ENCODE measurements around the gene QRFP. TPM values are rescaled to one million over a fixed set of nuclear protein-coding genes. Genes with fewer than 3 reads are reported as not detected.

The QRFP gene
- polyA plus RNA-seq, 1 of the 3 experiments (the other 2 are of a cell fraction) = not detected

DNA sequence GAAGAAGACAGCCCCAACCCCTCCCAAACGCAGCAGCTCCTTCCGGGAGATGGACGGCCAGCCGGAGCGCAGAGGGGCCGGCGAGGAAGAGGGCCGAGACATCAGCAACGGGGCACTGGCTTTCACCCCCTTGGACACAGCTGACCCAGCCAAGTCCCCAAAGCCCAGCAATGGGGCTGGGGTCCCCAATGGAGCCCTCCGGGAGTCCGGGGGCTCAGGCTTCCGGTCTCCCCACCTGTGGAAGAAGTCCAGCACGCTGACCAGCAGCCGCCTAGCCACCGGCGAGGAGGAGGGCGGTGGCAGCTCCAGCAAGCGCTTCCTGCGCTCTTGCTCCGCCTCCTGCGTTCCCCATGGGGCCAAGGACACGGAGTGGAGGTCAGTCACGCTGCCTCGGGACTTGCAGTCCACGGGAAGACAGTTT is 12.5 kb downstream of the QRFP start:
- no peak overlapping the region for H3K9ac ChIP-seq
- H3F3A ChIP-seq (replicated peaks; ENCODE audit: insufficient read depth) = no peaks in the 10 kb centered on the region
- POLR2A ChIA-PET = no interaction called here
- no peak overlapping the region for H3K4me3 ChIP-seq (ENCODE audit: low read depth in 2 of 2, low read length in 1 of 2)
- peaks cover 32% of the 10 kb centered on the region; the same call in 1 of the 2 replicates for H3K79me2 ChIP-seq (ENCODE audit: insufficient read depth)
- no peaks in the 10 kb centered on the region for H3K4me1 ChIP-seq (ENCODE audit: control insufficient read depth in 1 of 2, insufficient read depth in 2 of 2, low read depth in 1 of 2, low read length in 1 of 2)
- no peaks in the 10 kb centered on the region for H3K9me3 ChIP-seq
- CTCF ChIA-PET = interaction anchor here (1.8 to 3.9 kb wide), 3 partner anchors 14 to 162 kb away, joined by 4 to 17 read pairs (median 5); no protein-coding TSS in a partner anchor
- TF ChIP-seq POLR2AphosphoS5 (IDR thresholded peaks at IDR 0.05; ENCODE audit: low read depth, low read length) (no peak), RAD21 (IDR thresholded peaks at IDR 0.05; ENCODE audit: low read length) (no peak), FOXM1 (IDR thresholded peaks at IDR 0.05; ENCODE audit: low read depth) (no peak), NFIC (IDR thresholded peaks at IDR 0.05; ENCODE audit: borderline replicate concordance) (no peak)
- peaks cover 49 to 89% of the 10 kb centered on the region in 2 experiments for H3K36me3 ChIP-seq (replicated peaks in 1 of 2; ENCODE audit: control insufficient read depth in 1 of 2, insufficient read depth in 2 of 2, low read length in 1 of 2)
- WGBS (ENCODE audit: low lambda C conversion rate) = 88% methylated on average over 10 of the region's 25 CpGs
- no peak overlapping the region for H3K4me2 ChIP-seq
- H3K27ac ChIP-seq (ENCODE audit: low read depth in 2 of 2, low read length in 1 of 2) = no peak overlapping the region
- no peaks in the 10 kb centered on the region for H3K9me2 ChIP-seq
- peaks cover 39% of the 10 kb centered on the region for H4K20me1 ChIP-seq (ENCODE audit: insufficient read depth)
- H3K27me3 ChIP-seq (ENCODE audit: insufficient read depth) = no peaks in the 10 kb centered on the region
- no peak for DNase-seq
- H2AFZ ChIP-seq (ENCODE audit: low read depth) = no peak overlapping the region

DNA sequence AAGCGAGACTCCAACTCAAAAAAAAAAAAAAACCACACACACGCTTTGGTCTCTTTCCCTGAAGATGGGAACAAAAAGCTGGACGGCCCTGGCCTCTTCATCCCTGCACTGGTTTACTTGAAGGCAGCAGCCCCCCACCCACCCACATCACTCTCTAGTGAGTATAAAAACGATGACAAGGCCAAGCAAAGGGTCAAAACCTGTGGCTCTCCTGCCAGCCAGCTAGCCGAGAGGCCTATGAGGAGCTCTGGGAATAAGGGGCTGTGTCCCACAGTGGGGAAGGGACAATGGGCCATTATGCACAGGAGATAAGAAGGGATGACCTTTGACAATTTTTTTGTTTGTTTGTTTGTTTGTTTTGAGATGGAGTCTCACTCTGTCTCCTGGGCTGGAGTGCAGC is 13.1 kb downstream of the QRFP start:
- POLR2A ChIA-PET = no interaction called here
- Histone ChIP-seq H3K27ac (ENCODE audit: low read depth in 2 of 2, low read length in 1 of 2) (no peak overlapping the region), H3K9me3 (no peaks in the 10 kb centered on the region), H3F3A (replicated peaks; ENCODE audit: insufficient read depth) (no peaks in the 10 kb centered on the region), H3K9me2 (no peaks in the 10 kb centered on the region), H3K4me3 (ENCODE audit: low read depth in 2 of 2, low read length in 1 of 2) (no peak overlapping the region), H3K4me1 (ENCODE audit: control insufficient read depth in 1 of 2, insufficient read depth in 2 of 2, low read depth in 1 of 2, low read length in 1 of 2) (no peaks in the 10 kb centered on the region), H4K20me1 (ENCODE audit: insufficient read depth) (peaks cover 34% of the 10 kb centered on the region), H3K9ac (no peak overlapping the region), H2AFZ (ENCODE audit: low read depth) (no peak overlapping the region), H3K36me3 (replicated peaks in 1 of 2; ENCODE audit: control insufficient read depth in 1 of 2, insufficient read depth in 2 of 2, low read length in 1 of 2) (peaks cover 47 to 89% of the 10 kb centered on the region in 2 experiments), H3K27me3 (ENCODE audit: insufficient read depth) (no peaks in the 10 kb centered on the region), H3K4me2 (no peak overlapping the region), H3K79me2 (ENCODE audit: insufficient read depth) (peaks cover 32% of the 10 kb centered on the region; the same call in 1 of the 2 replicates)
- 92% methylated on average over 5 of the region's 5 CpGs for WGBS (ENCODE audit: low lambda C conversion rate)
- no peak for DNase-seq
- CTCF ChIA-PET = interaction anchor here (1.8 to 3.9 kb wide), 3 partner anchors 13 to 163 kb away, joined by 4 to 17 read pairs (median 5); no protein-coding TSS in a partner anchor
- TF ChIP-seq, protein P1, sequence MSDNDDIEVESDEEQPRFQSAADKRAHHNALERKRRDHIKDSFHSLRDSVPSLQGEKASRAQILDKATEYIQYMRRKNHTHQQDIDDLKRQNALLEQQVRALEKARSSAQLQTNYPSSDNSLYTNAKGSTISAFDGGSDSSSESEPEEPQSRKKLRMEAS (IDR thresholded peaks at IDR 0.05; ENCODE audit: low read depth) = no peak
- no peak for TF ChIP-seq MEF2A (IDR thresholded peaks at IDR 0.05; ENCODE audit: borderline replicate concordance, low read depth)
- TF ChIP-seq YY1 (IDR thresholded peaks at IDR 0.05; ENCODE audit: low read depth) = no peak
- TF ChIP-seq TAF1 (IDR thresholded peaks at IDR 0.05; ENCODE audit: borderline replicate concordance, low read depth, low read length) = no peak
- no peak for TF ChIP-seq GATA2 (CRISPR knock-in tag; IDR thresholded peaks at IDR 0.05)
- no peak for TF ChIP-seq GABPA (IDR thresholded peaks at IDR 0.05; ENCODE audit: low read depth)
- TF ChIP-seq, protein P2, sequence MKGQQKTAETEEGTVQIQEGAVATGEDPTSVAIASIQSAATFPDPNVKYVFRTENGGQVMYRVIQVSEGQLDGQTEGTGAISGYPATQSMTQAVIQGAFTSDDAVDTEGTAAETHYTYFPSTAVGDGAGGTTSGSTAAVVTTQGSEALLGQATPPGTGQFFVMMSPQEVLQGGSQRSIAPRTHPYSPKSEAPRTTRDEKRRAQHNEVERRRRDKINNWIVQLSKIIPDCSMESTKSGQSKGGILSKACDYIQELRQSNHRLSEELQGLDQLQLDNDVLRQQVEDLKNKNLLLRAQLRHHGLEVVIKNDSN (IDR thresholded peaks at IDR 0.05; ENCODE audit: borderline replicate concordance, low read depth) = no peak

DNA sequence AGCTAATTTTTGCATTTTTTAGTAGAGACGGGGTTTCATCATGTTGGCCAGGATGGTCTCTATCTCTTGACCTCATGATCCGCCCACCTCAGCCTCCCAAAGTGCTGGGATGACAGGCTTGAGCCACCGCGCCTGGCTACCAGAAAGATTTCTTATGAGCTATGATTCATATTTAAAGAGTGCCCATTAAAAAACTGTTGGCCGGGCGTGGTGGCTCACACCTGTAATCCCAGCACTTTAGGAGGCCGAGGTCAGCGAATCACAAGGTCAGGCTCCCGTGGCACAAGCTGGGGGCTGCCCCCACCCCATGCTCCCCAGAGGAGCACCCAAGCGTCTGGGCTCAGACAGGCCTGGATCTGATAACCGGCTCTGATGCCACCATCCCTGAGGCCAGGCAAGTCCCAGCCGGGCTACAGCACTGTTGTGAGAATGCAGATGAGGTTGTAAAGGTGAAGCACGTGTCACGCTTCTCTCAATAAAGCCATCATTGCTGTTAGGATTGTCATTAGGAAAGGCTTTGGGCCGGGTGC is 13.9 kb downstream of the QRFP start:
- ChIA-PET POLR2A (no interaction called here), CTCF (interaction anchor here (1.9 to 3.9 kb wide), 2 partner anchors 12 to 16 kb away, joined by 4 to 17 read pairs; no protein-coding TSS in a partner anchor)
- peaks cover 27% of the 10 kb centered on the region for H4K20me1 ChIP-seq (ENCODE audit: insufficient read depth)
- no peaks in the 10 kb centered on the region for H3F3A ChIP-seq (replicated peaks; ENCODE audit: insufficient read depth)
- no peaks in the 10 kb centered on the region for H3K9me3 ChIP-seq
- no peaks in the 10 kb centered on the region for H3K4me1 ChIP-seq (ENCODE audit: control insufficient read depth in 1 of 2, insufficient read depth in 2 of 2, low read depth in 1 of 2, low read length in 1 of 2)
- H3K36me3 ChIP-seq (replicated peaks in 1 of 2; ENCODE audit: control insufficient read depth in 1 of 2, insufficient read depth in 2 of 2, low read length in 1 of 2) = peaks cover 52 to 86% of the 10 kb centered on the region in 2 experiments
- H3K79me2 ChIP-seq (ENCODE audit: insufficient read depth) = peaks cover 32% of the 10 kb centered on the region; the same call in 1 of the 2 replicates
- no peaks in the 10 kb centered on the region for H3K9me2 ChIP-seq
- WGBS (ENCODE audit: low lambda C conversion rate) = 94% methylated on average over 12 of the region's 15 CpGs
- no peak overlapping the region for H3K9ac ChIP-seq
- DNase-seq = no peak
- H3K27me3 ChIP-seq (ENCODE audit: insufficient read depth) = no peaks in the 10 kb centered on the region
- H3K4me2 ChIP-seq = no peak overlapping the region
- H3K4me3 ChIP-seq (ENCODE audit: low read depth in 2 of 2, low read length in 1 of 2) = no peak overlapping the region
- H3K27ac ChIP-seq (ENCODE audit: low read depth in 2 of 2, low read length in 1 of 2) = no peak overlapping the region
- H2AFZ ChIP-seq (ENCODE audit: low read depth) = no peak overlapping the region
- no peak for TF ChIP-seq YY1 (IDR thresholded peaks at IDR 0.05; ENCODE audit: low read depth)
- no peak for TF ChIP-seq FOSL2 (IDR thresholded peaks at IDR 0.05; ENCODE audit: borderline replicate concordance, low read depth)
- no peak for TF ChIP-seq POLR2AphosphoS5 (IDR thresholded peaks at IDR 0.05; ENCODE audit: low read depth, low read length)
- no peak for TF ChIP-seq RAD21 (IDR thresholded peaks at IDR 0.05; ENCODE audit: low read length)
- no peak for TF ChIP-seq GATA2 (CRISPR knock-in tag; IDR thresholded peaks at IDR 0.05)
- TF ChIP-seq, protein P1 (IDR thresholded peaks at IDR 0.05; ENCODE audit: low read depth) = no peak
- TF ChIP-seq SMC3 (IDR thresholded peaks at IDR 0.05; ENCODE audit: low read depth, low read length) = no peak
- no peak for TF ChIP-seq RCOR1 (IDR thresholded peaks at IDR 0.05; ENCODE audit: low read length)
- no peak for TF ChIP-seq TAF1 (IDR thresholded peaks at IDR 0.05; ENCODE audit: borderline replicate concordance, low read depth, low read length)
- TF ChIP-seq, protein P3, sequence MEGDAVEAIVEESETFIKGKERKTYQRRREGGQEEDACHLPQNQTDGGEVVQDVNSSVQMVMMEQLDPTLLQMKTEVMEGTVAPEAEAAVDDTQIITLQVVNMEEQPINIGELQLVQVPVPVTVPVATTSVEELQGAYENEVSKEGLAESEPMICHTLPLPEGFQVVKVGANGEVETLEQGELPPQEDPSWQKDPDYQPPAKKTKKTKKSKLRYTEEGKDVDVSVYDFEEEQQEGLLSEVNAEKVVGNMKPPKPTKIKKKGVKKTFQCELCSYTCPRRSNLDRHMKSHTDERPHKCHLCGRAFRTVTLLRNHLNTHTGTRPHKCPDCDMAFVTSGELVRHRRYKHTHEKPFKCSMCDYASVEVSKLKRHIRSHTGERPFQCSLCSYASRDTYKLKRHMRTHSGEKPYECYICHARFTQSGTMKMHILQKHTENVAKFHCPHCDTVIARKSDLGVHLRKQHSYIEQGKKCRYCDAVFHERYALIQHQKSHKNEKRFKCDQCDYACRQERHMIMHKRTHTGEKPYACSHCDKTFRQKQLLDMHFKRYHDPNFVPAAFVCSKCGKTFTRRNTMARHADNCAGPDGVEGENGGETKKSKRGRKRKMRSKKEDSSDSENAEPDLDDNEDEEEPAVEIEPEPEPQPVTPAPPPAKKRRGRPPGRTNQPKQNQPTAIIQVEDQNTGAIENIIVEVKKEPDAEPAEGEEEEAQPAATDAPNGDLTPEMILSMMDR (IDR thresholded peaks at IDR 0.05) = no peak
- no peak for TF ChIP-seq NFIC (IDR thresholded peaks at IDR 0.05; ENCODE audit: borderline replicate concordance)
- TF ChIP-seq, protein P4, sequence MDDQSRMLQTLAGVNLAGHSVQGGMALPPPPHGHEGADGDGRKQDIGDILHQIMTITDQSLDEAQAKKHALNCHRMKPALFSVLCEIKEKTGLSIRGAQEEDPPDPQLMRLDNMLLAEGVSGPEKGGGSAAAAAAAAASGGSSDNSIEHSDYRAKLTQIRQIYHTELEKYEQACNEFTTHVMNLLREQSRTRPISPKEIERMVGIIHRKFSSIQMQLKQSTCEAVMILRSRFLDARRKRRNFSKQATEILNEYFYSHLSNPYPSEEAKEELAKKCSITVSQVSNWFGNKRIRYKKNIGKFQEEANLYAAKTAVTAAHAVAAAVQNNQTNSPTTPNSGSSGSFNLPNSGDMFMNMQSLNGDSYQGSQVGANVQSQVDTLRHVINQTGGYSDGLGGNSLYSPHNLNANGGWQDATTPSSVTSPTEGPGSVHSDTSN (IDR thresholded peaks at IDR 0.05) = no peak
- no peak for TF ChIP-seq GABPA (IDR thresholded peaks at IDR 0.05; ENCODE audit: low read depth)
- no peak for TF ChIP-seq SIN3A (IDR thresholded peaks at IDR 0.05; ENCODE audit: borderline replicate concordance, low read depth, low read length)

All from SK-N-SH (cell line).